IPS-11a (cell line): ENCODE measurements around the gene CDA.

Experiments
- H3K4me3 ChIP-seq: one replicate; pipeline ENCODE4 v1.5.1; 2013; ENCODE audit warnings: low read depth, low read length, control low read depth

The CDA gene

DNA sequence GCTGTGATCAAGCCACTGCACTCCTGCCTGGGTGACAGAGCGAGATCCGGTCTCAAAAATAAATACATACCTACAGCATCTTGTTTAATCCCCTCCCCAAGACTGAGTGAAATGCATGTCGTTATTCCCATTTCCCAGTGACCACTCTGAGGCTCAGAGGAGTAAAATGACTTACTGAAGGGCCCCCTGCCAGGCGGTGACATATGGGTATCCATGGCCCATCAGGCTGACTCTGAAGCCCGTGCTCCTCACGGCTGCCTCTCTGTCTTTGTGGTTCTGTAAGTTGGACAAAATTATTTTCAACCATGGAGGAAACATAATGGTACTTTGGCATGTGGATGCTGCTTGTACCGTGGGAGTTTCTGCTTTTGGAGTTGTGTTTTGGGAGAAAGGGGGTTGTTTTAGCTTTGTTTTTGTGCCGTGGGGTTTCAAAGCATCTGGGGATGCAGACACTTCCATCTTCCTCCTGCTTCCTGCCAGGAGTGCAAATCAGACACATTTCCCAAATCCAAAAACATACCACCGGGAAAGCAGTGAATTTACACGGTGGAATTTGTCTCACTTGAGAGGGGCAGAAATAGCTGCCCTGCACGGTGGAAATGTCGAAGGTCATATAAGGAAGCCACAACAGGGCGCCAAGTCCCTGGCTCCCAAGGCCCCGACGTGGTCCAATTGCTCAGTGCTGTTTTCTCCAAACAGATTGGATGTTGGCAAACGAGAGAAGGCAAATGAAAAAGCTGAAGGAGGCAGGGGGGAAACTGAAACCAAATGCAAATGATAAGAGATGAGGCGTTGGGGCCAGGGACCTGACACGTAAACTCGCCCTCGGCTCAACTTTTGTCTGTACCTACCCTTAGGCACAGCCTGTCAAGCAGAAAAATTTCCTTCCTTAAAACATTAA is 27.3 kb downstream of the CDA start:
- no peak overlapping the region for H3K4me3 ChIP-seq

- no peak overlapping the region for H3K4me3 ChIP-seq
These were observed 28.1 kb downstream of the CDA start for GRCh38 chr1:20616847-20617487.

GRCh38 chr1:20618550-20618949 is 29.7 kb downstream of the CDA start:
- no peak overlapping the region for H3K4me3 ChIP-seq

DNA sequence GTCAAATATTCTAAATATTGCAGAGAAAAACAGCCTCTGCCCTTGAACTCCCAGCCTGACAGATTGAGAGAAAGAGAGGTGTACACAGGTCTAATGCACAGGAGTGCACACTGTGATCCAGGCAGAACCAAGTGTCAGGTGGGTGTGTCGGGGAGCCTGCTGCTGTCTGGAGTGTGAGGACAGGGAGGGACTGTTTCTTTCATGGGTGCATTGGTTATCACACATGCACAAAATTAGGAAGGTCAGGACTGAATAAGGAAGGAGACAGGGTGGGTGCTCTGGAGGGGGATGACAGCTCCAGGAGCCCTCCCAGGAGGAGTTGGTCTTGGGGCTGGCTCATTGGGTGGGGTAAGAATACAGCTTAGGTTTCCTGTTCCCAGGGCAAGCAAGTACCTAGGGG is 31.1 kb downstream of the CDA start:
- no peak overlapping the region for H3K4me3 ChIP-seq

GRCh38 chr1:20621012-20621411 is 32.1 kb downstream of the CDA start:
- no peak overlapping the region for H3K4me3 ChIP-seq

- H3K4me3 ChIP-seq, result no peak overlapping the region
These were observed 35.8 kb downstream of the CDA start for GRCh38 chr1:20624709-20625108.

GRCh38 chr1:20625176-20626097 is 36.5 kb downstream of the CDA start:
- no peak overlapping the region for H3K4me3 ChIP-seq

DNA sequence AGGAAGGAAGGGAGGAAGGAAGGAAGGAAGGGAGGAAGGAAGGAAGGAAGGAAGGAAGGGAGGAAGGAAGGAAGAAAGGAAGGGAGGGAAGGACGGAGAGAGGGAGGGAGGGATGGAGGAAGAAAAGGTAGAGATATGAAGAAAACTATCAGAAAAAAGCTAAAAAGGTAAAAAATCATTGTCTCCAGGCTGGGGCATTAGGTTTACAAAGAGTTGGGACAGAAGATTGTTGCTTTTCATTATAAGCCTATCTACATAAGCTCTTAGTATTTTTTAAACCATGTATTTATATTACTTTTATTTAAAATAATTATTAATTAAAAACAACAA is 37.2 kb downstream of the CDA start:
- no peak overlapping the region for H3K4me3 ChIP-seq

- H3K4me3 ChIP-seq, result no peak overlapping the region
These were observed 37.6 kb downstream of the CDA start for GRCh38 chr1:20626524-20626923.

DNA sequence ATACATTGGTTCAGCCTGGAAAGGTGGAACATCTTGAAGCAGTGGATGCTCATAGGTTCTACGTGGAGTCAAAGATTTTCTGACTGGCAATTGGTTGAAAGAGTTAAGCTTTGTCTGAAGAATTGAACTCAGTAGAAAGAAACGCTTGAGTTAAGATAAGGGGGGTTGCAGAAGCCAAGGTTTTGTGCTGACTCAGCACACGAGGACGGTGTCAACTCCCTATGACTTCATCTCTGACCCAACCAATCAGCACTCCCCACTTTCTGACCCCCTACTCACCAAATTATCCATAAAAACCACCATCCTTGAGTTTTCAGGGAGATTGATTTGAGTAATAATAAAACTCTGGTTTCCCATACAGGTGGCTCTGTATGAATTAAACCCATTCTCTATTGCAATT is 41.8 kb downstream of the CDA start:
- H3K4me3 ChIP-seq, result no peak overlapping the region

DNA sequence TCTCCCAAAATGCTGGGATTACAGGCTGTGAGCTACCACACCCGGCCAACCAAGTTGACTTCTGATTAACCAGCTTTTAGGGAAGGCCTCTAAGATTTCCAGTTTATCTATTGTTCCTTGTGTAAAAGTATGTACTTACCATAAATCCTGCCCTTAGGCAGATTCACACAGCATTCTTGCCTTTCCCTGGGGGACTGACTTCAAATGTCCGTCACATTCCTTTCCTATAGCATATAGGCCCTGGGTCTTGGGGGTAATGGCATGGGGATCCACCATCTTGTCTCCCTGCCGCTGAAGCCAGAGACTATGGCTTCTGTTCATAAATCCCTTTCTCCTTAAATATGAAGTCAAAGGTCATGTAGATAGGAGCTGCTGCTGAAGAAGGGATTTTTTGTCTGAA is 43.5 kb downstream of the CDA start:
- H3K4me3 ChIP-seq, result no peak overlapping the region

DNA sequence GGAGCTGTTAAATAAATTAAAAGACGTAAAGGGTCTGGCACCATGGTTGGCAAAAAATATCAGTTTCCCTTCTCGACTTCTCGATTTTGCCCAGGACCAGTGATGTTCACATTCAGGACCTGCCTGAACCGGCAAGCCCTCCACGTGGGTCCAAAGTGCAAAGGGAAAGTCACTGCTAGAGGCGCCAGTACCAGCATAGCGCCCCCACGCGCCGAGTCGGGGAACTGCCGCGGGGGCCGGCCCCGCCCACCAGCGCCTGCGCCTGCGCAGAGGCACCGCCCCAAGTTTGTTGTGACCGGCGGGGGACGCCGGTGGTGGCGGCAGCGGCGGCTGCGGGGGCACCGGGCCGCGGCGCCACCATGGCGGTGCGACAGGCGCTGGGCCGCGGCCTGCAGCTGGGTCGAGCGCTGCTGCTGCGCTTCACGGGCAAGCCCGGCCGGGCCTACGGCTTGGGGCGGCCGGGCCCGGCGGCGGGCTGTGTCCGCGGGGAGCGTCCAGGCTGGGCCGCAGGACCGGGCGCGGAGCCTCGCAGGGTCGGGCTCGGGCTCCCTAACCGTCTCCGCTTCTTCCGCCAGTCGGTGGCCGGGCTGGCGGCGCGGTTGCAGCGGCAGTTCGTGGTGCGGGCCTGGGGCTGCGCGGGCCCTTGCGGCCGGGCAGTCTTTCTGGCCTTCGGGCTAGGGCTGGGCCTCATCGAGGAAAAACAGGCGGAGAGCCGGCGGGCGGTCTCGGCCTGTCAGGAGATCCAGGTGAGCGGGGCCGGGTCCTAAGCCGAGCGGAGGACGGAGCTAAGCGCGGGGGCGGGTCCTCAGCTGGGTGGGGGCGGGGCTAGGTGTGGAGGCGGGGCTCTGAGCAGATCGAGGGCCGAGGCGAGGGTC is 44.5 kb downstream of the CDA start, which contains the start of gene PINK1:
PINK1 (plus strand) TSS at position 269 of the 875 bp plus-strand sequence; CDS start at position 360, 91 bp downstream.
- peak within 1 kb of the TSS; percentile 66 for H3K4me3 ChIP-seq

DNA sequence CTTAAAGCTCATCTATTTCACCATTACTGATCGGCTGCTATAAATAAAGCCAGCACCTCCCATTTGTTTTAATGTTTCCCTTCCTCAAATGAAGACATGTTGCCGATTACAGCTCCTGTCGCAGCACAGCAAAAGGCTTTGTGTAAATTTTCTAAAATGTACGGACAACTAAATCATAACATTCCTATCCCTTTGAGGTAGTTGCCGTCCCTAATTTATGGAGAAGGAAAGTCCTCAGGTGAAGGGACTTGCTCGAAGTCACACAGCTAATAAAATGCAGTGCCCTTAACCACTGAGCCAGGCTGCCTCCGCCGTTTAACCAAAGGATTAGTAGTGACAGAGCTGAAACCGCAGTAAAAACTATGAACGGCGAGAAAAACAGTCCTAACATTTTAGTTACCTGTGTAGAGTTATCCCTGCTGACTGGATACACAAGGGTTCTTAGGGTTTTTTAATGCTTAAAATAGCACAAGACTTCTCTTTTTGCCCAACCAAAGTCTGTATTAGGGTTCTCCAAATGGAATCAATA is 45.2 kb downstream of the CDA start:
- peak overlapping the region; percentile 66 for H3K4me3 ChIP-seq

DNA sequence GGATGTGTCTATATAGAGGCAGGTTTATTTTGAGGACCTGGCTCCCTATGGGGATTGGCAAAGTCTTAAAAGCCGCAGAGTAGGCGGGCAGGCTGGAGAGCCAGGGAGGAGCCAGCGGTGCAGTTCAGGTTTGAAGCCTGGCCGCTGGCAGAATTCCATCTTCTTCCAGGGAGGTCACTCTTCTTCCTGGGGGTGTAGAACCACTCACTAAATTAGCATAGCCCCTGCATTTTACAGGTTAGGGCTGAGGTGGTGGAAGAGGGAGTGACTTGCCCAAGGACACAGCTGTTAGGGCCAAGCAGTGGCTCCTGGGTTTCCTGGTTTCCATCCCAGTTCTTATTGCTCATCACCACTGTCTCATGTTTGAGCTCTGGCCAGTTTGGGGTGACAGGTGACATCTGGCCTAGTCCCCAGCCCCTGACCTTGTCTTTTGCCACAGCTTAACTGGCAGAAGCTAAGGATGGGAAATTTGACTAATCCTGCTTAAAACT is 45.7 kb downstream of the CDA start:
- peak overlapping the region; percentile 66 for H3K4me3 ChIP-seq

- no peak overlapping the region for H3K4me3 ChIP-seq
These were observed 48.0 kb downstream of the CDA start for GRCh38 chr1:20636785-20637347.

GRCh38 chr1:20640183-20640597 is 51.3 kb downstream of the CDA start:
- no peak overlapping the region for H3K4me3 ChIP-seq

DNA sequence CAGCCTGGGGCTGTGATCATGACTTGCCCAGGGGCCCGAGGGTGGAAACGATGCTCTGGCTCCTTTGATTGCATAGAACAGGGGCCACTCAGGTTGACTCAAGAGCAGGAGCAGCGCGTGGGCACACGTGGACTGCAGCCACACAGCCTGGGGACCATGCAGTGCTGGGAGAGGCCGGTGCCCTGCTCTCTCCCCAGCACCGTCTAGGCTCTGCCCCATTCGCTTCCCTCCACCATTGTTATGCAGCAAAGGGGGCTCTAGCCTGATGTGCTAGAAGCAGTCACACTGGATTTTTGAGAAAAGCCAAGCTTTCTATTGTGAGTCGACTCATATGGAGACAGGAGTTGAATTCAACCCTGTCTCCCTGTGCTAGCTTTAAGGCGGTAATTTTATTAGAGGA is 53.1 kb downstream of the CDA start:
- H3K4me3 ChIP-seq, result no peak overlapping the region

DNA sequence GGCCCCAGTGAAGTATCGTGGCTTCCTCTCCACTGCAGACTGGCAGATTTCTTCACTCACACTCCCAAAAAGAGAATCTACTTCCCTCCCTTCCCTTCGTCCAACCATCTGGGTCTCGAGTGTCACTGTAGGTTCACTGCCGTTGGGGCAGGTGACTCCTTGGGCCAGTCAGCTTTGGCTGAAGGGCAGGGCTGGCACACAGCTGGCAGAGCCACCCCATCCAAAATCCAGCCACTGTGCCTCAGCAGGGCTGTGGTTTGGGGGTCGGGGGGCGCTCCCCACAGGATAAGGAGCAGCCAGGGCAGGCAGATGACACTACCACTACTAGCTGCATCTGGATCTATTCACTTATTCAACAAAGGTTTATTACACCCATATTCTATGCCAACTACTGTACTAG is 54.2 kb downstream of the CDA start:
- H3K4me3 ChIP-seq, result no peak overlapping the region

DNA sequence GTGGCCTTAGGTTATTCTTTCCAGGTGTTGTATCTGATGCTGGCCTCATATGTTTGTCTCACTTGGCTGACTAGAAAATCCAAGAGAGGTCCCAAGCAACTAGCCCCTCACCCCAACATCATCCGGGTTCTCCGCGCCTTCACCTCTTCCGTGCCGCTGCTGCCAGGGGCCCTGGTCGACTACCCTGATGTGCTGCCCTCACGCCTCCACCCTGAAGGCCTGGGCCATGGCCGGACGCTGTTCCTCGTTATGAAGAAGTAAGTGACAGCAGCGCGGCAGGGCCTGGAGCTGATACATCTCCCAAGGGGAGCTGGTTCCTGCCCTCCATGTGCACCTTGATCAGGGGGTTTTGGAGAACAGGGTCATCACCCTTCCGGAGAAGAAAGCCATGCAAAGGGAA is 55.5 kb downstream of the CDA start:
- H3K4me3 ChIP-seq, result no peak overlapping the region

DNA sequence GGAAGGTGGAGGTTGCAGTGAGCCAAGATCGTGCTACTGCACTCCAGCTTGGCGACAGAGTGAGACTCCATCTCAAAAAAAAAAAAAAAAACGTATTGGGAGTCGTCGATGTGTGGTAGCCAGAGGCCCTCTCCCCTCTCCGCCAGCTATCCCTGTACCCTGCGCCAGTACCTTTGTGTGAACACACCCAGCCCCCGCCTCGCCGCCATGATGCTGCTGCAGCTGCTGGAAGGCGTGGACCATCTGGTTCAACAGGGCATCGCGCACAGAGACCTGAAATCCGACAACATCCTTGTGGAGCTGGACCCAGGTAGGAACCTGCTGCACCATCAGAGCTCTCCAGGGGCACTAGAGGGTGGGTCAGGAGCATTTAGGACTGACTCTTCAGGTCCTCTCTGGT is 56.5 kb downstream of the CDA start:
- no peak overlapping the region for H3K4me3 ChIP-seq
